ENCODE data around the gene ADGRA1.
"Not testable (repeated sequence)": the region's sequence is repeated elsewhere in the genome, so short reads cannot be mapped to it uniquely, and the experiment has no call there.

Gene ADGRA1, protein sequence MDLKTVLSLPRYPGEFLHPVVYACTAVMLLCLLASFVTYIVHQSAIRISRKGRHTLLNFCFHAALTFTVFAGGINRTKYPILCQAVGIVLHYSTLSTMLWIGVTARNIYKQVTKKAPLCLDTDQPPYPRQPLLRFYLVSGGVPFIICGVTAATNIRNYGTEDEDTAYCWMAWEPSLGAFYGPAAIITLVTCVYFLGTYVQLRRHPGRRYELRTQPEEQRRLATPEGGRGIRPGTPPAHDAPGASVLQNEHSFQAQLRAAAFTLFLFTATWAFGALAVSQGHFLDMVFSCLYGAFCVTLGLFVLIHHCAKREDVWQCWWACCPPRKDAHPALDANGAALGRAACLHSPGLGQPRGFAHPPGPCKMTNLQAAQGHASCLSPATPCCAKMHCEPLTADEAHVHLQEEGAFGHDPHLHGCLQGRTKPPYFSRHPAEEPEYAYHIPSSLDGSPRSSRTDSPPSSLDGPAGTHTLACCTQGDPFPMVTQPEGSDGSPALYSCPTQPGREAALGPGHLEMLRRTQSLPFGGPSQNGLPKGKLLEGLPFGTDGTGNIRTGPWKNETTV

DNA sequence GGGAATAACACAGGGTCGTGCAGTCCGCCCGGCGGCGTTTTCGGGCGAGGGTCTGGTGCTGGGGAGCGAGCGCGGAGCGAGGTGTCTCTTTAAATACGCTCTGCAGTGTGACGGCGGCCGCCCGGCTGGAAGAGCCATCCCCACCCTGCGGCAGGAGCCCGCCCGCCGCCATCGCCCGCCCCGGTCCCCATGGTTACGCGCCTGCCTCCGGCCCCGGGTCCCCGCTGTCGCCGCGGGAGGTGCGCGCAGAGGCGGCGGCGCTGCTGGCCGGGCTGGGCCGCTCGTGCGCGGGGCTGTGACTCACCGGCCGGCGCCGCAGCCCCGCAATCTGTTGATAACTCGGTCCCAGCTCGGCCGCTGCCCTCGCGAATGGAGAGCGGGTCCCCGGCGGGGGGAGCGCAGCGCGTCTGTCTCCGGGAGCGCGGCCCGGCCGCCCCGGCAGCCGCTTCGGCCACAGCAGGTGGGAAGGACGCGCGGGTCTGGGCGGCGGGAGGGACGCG, at the start of gene ADGRA1:
Gene ADGRA1, plus strand, starts transcription at position 246 of the 500 bp plus-strand sequence. CDS start 986 bp downstream, outside the sequence.
- DNase-seq (ENCODE audit: low spot score), result peak; percentile 74

DNA sequence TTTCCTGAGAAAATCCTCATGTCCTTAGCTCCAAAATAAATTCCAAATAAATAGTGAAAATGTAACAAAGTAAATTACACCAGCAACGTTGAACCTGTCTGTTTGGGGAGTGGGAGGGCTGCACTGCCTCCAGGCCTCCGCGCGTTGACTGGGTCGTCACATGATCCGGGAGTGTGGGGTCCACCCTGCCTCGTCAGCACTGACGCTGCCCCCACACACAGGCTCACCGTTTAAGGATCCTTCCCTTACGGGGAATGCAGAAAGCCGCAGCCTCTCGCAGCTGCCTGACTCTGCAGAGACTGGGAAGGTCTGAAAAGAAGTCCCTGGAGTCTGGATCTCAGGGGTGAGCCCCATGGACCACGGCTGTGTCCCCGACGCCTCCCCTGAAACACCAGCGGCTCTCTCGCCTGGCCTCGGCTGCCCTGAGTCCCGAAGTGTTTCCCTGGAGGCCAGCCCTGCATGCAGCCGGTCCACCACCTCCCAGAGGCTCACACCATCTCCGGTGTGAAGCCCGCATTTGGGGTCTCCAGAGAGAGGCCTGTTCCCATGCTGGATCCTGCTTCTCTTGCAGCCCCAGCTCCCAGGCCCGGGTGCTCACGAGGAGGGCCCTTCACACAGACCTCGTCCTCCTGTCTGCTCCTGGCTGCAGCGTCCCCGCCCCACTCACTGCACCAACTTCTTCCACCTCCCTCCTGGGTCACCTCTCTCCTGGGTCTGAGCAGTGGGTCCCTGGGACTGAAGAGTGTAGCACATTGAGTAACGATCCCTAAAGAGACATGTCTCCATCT, 49.5 kb upstream of the ADGRA1 start:
- DNase-seq (ENCODE audit: low spot score), result no peak

DNA sequence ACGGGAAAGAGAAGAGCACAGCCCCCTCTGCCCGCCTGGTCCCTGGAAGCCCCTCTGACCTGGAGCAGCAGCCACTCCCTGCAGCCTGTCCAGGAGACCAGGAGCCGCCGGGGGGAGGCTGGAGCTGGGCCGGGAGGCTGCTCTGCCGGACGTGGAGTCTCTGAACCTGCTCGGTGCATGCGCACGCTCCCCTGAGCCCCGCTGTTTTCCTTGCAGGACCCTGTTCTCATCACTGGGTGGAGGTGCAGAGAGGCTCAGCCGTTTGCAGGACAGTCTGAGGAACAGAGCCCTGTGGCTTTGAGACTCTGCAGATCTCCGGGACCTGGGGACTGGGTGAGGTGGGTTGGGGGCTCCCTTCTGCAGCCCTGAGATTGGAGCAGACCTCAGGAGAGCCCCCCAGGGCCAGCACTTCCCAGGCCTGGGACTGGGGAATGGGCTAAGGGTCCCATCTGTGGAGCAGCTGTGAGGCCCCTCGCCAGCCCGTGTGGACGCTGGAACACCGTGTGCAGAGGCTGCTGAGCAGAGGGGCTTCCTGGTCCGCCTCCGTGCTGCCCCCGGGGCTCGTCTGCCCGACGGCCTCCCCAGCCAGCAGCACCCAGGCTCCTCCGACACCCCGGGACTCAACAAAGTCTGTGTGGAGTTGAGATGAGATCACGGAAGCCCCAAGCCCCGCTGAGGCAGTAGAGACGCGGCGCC, 48.5 kb upstream of the ADGRA1 start:
- DNase-seq (ENCODE audit: low spot score), result peak; percentile 69

DNA sequence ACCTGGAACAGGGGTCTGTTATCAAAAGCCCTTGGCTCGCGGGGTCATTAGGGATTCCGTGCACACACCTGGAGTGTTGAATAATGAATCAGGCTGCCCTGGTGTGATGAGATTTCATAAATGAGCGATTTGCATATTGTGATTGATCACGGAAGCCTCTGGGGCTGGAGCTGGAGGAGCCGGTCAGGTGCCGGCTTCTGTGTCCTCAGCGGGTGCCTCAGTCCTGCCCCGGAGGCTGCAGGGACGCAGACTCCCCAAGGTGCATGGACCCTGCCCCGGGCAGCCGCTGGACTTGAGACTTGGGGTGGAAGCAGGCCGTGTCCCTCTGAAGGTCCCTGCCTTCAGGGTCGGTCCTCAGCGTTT, 47.9 kb upstream of the ADGRA1 start:
- DNase-seq (ENCODE audit: low spot score), result no peak

DNA sequence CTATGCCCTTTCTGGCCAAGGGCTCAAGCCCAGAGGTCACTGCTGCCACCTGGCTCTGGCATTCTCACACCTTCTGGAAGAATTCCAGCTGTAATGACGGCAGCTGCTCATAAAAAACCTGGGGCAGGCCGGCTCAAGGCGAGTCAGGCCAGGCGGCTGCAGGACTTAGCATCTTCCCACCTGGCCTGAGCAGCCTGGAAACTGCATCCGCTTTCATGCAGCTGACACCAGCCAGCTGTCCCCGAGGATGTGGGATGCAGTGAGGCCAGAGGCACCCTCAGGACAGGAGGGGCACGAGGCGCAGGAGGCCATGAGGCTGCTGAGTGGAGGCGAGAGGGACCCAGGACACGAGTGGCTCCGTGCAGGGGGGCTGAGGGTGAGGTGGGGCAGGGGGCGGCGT, 47.5 kb upstream of the ADGRA1 start:
- no peak for DNase-seq (ENCODE audit: low spot score)

DNA sequence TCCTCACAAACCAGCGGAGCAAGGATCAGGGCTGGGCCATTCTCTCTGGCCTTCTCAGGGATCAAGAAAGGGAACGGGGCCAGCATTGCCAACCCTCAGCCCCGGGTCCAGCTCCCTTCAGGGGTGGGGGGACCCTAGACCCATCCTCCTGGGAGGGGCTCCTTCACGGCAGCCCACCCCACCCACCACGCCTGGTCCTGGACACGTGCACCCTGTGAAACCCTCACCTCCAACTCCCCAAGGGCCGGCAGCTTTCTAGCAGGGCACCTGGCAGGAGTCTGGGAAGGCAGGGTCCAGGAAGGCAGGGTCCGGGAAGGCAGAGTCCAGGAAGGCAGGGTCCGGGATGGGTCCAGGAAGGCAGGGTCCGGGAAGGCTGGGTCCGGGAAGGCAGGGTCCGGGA, 46.6 kb upstream of the ADGRA1 start:
- no peak for DNase-seq (ENCODE audit: low spot score)

DNA sequence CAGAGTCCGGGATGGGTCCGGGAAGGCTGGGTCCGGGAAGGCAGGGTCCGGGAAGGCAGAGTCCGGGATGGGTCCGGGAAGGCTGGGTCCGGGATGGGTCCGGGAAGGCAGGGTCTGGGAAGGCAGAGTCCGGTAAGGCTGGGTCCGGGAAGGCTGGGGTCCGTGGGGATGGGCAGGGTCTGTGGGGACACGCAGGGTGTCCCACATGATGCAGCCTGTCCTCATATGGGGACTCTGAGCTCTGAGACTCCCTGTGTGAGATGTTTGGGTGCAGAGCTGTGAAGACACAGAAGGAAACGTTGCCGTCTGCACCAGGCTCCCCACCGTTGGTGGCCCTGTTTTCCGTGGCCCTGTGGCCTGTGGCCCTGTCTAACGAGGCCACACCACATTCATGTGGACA, 45.7 kb upstream of the ADGRA1 start:
- no peak for DNase-seq (ENCODE audit: low spot score)

DNA sequence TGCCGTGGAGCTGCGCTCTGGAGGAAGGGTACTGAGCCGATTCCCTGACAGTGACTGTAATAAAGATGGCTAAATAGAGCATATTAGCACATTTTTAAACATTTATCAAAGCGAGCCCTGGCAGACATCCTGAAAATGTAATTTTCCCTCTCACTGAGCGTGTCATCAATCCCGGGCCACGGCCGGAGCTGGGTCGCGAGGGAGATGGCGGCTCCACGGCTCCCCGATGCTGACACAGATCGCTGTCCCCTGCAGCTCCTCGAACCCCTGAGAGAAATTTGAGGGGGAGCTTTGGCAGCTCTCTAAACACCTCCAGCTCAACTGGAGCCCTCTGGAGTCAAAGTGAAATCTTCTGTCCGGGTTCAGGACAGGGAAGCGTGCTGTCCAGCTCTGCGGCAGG, 44.9 kb upstream of the ADGRA1 start:
- no peak for DNase-seq (ENCODE audit: low spot score)

DNA sequence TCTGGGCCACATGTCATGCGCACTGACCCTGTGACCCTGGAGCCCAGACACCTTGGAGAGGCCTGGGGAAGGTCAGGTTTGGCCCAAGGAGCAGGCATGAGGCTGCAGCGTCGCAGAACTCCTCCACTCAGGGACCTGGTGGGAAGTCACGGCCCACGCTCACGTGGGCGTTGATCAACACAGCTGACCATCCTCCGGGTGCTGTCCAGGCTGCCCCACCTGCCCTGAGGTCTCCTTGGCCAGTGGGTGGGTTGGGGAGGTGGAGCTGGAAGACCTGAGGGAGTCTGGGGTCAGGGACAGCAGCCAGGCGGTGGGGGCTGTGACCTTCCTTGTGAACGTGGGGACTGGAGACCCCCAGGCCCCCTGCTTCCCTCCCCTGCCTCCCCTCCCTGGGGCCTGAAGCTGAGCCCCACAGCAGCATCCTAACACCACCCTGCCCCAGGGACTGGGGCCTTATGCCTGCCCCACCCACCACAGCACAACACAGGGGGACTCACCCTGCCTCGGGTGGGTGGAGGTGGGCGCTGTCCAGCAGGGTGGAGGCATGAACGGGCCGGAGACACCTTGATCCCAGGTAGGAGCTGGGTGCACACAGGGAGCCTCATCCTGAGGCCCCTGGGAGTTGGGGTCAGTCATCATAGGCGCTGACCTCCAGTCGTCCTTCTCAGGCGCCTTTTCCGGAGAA, 44.0 kb upstream of the ADGRA1 start:
- DNase-seq (ENCODE audit: low spot score), result no peak

DNA sequence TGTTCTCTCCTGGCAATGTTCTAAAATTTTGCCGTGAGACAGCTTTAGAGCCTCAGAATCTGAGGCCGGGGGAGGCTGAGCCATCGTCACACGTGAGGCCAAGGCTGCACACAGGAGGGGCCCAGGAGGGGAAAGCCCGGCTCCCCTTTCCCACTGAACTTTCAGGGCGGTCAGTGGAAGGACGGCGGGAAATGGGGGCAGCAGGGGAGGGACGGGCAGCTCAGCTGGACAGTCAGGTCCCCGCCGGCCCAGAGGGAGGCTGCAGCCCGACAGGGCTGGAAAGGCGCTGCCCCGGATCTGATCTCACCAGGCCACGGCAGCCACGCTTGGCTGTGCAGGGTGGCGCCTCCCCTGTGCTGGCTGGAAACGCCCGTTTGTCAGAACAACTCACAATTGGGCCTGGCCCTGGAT, 43.3 kb upstream of the ADGRA1 start:
- DNase-seq (ENCODE audit: low spot score), result no peak

DNA sequence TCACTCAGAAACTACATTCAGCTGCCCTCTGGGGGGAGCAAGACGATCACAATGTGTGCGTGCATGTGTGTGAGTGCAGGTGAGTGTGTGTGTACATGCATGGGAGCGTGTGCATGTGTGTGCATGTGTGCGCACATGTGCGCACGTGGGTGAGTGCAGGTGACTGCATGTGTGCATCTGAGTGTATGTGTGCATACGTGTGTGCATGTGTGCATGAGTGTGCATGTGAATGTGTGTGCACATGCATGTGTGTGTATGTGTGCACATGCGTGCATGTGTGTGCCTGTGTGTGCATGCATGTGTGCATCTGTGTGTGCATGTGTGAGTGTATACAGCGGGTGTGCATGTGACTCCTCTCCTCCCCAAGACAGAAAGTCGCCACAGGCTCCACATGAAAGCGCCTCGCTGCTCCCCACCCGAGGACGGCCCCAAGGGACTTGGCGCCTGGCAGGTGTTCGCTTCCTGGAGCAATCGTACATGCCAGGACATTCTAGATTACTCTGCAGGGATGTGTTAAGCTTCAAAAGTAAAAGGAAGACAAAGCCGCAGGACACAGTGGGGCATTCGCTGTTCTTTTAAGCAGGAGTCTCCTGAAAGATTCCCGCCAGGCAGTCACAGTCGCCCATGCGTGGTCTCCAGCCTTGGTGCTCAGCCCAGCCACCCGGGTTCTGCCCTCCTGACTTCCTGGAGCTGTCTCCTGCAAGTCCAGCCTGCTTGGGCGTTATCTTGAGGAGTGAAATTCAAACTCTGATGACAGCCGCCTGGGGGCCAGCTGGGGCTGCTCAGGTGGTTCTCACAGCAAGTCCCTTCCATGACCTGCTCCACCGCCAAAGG, 42.0 kb upstream of the ADGRA1 start:
- no peak for DNase-seq (ENCODE audit: low spot score)

DNA sequence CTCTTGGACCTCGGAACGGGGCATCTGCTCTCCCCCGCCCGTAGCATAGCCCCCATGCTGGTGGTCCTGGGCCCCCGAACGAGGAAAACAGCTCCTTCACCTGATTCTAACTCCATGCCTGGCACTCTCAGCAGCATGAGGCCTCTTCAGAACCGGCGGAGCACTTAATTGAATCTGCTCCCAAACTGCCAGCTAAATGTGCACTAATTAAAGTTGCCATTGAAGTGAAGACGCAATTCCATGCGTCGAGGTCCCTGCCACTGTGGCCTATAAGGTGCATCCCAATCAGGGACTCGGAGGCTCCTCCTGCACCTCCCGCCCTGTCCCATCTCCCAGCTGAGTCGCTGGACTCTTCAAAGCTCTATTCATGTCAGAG, 41.3 kb upstream of the ADGRA1 start:
- no peak for DNase-seq (ENCODE audit: low spot score)

DNA sequence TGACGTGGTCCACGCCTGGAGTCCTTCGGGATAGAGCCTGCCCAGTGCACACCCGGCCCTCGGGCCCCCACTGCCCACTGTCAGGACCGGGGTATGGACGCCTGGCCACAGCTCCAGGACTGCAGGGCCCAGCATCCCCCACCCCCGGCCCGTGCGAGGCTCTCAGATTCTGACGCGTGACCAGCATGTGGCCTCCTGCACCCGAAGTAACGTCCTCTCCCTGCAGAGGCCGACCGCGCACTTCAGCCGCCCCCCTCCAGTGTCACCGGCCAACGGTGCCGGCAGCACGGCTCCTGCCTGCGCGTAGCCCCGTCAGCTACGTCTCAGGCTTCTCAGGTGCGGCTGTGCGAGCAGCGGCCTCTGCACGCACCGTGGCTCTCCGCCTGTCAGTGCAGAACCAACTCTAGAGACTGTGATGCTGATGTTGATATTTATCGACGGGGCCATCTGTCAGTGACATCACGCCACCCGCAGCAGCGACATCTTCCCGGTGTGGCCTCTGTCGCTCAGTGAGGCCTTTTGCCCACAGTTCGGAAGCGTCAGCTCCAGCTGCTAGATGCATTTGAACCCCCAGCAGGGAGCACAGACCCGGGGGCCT, 40.1 kb upstream of the ADGRA1 start:
- no peak for DNase-seq (ENCODE audit: low spot score)

DNA sequence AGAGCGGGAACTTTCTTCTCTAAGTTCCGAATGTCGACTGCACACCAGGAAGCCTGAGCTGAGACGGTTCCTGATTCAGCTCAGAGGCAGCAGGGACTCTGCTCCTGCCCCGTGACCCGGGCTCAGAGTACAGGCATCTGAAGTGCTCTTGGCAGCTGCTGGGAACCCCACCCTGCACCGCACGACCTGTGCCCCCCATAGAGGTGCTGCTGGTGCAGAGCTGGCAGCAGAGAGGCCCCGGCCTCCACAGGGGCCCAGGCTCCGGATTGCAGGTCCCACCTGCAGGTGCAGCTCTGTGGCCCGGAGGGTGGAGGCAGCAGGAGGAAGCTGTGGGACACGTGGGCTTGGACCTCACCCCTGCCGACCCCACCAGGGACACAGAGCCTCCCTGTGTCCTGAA, 39.5 kb upstream of the ADGRA1 start:
- DNase-seq (ENCODE audit: low spot score), result no peak

DNA sequence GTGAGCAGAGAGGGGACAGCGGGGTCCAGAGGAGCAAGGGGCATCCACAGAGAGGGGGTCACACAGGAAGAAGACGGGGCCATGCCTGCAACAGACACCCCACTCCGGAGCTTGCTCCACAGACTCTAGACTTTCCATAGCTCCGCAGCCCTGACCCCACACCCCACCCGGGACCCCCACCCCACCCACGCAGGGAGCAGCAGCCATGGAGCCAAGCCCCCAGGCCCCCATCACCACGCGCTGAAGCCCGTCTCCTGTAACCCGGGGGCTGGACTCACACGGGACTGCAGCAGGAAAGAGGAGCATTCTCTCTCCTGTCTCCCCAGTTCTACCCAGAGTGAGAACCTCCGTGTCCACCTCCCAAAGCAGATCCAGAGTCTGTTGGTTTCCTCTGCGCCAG, 38.8 kb upstream of the ADGRA1 start:
- no peak for DNase-seq (ENCODE audit: low spot score)

DNA sequence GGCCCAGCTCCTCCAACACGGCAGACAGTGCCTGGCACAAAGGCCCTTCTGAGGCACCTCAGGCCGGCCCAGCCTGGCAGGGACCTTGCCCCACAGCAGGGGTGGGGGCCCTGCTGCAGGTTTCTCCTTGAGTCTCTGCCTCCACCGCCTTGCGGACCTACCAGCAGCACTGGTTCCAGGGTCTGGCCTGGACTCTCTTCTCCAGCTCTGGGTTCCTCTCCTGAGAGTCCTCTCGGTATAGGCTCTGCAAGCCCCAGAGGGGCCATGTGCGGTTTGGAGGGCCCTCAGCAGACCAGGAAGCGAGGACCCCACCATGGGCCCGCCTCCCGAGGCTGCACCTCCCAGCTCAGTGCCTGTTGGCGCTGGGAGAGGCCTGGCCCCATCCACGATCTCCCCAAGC, 38.1 kb upstream of the ADGRA1 start:
- DNase-seq (ENCODE audit: low spot score), result no peak

DNA sequence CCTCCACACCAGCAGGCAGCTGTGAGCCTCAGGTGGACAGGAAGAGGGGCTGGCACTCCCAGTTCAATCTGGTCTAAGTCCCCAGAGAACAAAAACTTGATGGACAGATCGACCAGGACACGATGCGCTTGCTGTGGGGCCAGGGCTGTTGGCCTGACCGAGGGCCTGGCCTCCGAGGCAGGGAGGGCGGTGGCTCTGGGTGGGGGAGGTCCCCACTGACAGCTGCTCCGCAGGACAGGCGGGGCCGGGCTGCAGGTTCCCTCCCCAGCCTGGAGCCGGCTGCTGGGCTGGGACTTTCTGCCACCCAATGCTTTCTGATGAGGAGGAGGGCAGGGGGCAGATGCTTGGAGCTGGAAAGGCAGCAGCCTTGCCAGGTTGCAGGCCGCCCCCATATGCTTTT, 37.4 kb upstream of the ADGRA1 start:
- no peak for DNase-seq (ENCODE audit: low spot score)

DNA sequence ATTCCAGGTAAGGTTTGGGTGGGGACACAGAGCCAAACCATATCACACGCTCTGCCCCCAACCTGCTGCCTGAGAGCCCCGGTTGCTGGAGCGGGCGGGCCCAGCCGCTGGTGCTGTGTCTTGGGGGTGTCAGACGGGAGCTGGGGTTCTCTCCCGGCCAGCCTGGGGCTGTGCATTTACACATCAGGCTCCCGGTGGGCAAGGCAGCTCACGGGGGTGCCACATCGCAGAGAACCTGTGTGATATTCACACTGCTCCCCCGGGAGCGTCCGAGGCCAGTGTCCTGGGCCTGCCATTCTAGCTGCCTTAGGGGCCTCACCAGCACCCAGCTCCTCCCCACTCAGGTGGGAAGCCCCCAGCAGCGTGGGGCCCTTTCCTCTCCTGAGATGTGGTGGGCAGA, 35.6 kb upstream of the ADGRA1 start:
- no peak for DNase-seq (ENCODE audit: low spot score)

DNA sequence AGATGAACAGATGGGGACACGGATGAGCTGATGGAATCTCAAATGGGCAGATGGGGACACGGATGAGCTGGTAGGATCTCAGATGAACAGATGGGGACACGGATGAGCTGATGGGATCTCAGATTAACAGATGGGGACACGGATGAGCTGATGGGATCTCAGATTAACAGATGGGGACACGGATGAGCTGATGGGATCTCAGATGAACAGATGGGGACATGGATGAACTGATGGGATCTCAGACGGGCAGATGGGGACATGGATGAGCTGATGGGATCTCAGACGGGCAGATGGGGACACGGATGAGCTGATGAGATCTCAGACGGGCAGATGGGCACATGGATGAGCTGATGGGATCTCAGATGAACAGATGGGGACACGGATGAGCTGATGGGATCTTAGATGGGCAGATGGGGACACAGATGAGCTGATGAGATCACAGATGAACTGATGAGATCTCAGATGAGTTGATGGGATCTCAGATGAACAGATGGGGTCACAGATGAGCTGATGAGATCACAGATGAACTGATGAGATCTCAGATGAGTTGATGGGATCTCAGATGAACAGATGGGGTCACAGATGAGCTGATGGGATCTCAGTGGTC, 34.1 kb upstream of the ADGRA1 start:
- not testable (repeated sequence) for DNase-seq (ENCODE audit: low spot score)

DNA sequence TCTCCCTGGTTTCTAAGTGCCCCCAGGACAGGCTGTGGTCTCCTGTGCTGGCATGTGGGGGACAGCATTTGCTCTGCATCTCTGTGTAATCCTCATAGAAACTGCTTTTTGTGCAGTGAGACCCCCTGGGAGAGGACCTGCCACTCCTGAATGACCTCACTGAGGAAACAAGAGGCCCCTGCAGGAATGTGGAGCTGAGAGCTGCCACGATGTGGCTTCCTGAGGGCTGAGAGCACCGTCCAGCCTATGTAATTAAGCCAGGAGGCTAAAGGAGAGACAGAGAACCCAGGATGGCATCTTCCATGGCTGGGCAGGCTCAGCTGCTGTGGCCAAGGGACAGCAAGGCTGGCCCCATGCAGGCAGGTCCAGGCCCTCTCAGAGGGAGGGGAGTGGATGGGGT, 32.3 kb upstream of the ADGRA1 start:
- no peak for DNase-seq (ENCODE audit: low spot score)
